ENCODE data around the gene WAPL. TPM values are rescaled to one million over a fixed set of nuclear protein-coding genes. Genes with fewer than 3 reads are reported as not detected.

WAPL gene
- total RNA-seq, 1 donor from 2014 or later = 80.3 TPM

DNA sequence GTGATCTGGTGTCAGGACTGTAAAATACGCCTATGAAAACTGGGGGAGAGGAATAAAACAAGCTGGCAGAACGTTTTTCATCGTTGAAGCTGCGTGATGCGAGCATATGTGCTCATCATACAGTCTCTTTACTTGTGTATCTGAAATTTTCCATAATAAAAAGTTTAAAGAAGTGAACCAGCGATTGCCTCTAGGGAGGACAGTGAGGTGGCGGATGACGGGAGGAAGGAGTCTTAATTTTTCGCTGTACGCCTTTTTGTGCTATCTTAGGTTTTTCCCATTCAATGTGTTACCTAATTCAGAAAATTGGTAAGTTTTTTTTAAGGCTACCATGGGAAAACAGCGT is 891 bp upstream of the WAPL start:
- DNase-seq = no peak

DNA sequence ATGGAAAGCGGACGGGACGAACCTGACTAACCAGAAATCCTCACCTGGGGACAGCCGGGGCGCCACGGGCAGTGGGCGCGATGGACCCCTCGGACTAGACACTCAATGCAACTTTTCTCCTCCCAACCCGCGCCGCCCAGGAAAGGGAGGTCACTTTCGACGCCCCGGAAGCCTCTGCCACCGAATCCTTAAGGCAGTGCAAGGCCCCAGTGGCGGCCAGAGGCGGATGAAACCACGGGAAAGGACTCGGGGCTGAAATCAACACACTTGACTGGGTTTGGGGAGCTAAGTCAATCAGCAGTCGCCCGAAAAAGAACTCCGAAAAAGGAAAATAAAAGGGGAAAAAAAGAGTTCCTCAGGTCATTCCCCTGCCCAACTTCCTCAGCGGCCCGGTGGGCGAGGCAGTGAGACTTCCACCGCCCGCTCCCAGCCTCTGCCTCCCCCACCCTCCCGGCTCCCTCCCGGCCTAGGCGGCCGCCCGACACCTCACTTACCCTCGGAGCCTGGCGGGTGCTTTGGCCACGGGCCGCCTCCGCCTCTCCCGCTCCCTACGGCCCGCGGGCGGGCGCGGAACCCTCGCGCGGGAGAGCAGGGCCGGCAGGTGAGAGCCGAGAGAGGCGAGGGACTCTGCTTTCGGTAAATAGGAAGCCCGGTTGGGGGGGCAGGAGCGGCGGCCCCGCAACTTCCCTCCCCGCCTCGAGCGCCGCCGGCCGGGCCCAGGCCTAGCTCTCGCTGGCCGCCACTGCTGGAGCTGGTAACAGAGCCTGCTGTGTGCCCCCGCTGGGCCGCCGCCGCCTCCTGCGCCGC is 518 bp downstream of the WAPL start:
- DNase-seq = no peak

DNA sequence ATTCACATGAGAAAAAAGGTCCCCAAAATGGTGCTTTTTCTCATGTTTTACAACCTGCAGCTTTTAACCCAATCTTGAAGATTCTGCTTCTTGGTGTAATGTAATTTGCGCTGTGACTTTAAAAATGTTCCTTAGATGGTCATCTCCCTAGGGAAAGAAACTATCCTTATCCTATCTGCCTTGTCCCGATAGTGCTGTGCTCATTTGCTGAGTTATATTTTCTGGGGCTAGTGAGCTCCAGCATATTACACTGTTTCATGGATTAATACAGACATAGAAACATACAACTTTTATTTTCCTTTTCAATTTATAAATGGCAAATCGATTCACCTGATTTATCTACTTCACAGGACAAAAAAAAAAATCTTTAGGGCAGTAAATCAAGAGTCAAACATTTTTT is 2.8 kb downstream of the WAPL start:
- no peak for DNase-seq

GRCh38 chr10:86512137-86512536 is 9.5 kb downstream of the WAPL start:
- no peak for DNase-seq

GRCh38 chr10:86511027-86511865 is 10.3 kb downstream of the WAPL start:
- no peak for DNase-seq

DNA sequence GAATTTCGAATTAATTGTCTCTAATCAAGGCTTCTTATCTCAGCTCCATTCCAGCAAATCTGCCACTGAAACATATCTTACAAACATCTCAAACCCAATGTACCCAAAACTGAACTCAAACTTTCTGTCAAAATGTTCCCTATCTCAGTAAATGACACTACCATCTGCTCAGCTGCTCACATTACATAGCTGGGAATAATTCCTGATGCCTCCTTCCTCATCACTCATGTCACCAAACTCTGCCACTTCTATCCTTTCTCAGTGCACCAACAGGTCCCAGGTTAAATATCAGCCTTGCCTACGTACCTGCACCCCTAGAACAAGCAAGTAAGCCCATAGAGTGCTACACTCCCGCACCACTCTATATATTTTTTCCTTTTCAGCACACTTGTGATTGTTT is 12.4 kb downstream of the WAPL start:
- DNase-seq = no peak

DNA sequence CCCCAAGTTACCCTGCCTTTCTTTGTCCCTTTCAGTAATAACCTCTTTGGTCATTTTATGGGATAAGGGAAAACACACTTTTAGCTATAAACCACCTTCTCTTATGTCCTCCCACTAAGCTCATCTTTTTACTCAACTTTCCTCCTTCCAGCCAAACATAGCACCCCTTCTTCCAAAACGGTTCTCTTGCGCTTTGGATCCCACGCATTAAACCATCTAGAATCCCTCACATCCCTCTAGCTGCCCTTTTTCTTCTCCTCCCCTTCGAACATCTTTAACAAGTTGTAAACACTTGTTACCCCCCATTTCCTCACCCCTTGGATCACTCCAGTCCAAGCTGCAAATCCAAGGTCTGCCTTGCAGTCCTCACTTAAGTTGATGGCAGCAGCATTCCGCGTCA is 13.4 kb downstream of the WAPL start:
- no peak for DNase-seq

DNA sequence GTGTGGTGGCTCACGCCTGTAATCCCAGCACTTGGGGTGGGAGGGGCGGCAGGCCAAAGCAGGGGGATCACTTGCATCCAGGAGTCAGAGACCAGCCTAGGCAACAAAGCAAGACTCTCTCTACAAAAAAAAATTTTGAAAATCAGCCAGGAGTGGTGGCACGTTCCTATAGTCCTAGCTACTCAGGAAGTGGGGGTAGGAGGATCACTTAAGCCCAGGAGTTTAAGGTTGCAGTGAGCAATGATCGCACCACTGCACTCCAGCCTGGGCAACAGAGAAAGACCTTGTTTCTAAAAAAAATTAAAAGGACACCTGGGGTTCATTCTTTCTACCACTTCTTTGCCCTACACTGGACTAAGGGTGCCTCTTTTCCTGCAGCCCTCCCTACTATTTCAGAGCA is 15.1 kb downstream of the WAPL start:
- DNase-seq = no peak

- DNase-seq = no peak
Observed at GRCh38 chr10:86506062-86506461, 15.5 kb downstream of the WAPL start.

GRCh38 chr10:86504510-86504909 is 17.1 kb downstream of the WAPL start:
- DNase-seq = no peak

DNA sequence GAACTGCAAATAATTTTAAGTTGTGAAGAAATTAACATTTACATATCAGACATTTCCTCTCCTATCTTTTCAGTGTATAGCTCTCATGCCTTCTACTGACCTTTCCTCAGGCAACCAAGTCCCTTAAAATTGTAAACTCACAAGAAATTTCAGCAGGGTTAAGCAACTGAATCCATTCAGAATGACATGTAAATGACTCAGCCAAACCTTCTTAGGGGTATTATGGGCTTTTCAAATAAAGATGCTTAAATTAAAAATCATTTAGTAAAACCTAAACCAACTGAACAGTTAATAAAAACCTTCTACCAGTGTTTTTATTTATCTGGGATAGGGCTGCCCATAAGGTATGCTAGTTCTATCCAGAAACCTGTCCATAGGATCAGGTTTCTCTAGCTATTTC is 20.7 kb downstream of the WAPL start:
- DNase-seq = no peak

GRCh38 chr10:86498598-86498997 is 23.0 kb downstream of the WAPL start:
- DNase-seq = no peak

DNA sequence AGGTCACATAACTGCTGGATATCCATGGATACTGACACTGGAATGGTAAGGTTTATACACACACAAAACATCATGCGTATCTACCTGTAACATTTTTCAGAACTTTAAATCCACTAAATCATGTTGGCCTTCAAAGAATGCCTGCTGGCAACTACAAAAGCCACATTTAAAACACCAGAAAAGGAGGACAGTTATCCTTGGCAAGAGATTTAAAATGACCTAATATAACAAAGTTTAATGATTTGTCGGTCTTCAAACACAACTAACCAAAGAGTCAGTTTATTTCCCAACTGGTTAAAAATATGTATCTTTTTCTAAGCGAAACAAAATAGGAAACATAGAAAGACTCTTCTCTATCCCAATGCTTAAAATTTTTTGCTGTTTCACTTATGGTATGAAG is 24.0 kb downstream of the WAPL start:
- DNase-seq = no peak

- no peak for DNase-seq
Observed at GRCh38 chr10:86489960-86490612, 31.5 kb downstream of the WAPL start.

GRCh38 chr10:86489071-86489810 is 32.4 kb downstream of the WAPL start:
- DNase-seq = no peak

- no peak for DNase-seq
Observed at GRCh38 chr10:86486856-86487255, 34.7 kb downstream of the WAPL start.

GRCh38 chr10:86483664-86484063 is 37.9 kb downstream of the WAPL start:
- DNase-seq = no peak

DNA sequence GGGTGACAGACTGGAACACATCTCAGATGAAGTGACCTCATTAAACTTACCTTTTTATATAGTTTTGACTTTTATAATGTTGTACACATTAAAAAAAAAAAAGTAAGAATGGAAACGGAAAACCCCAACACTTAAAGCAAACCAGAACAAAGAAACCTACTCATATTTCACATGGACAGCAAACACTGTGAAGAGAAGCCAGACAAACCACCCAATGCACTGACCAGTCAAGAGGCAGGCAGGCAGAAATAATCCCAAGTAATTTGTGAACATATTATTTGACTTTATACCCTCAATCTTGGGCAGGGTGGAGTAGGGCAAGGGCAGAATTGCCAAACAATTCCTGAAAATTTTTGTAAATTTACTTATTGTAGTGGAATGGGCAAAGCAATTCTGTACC is 39.8 kb downstream of the WAPL start:
- DNase-seq = no peak

DNA sequence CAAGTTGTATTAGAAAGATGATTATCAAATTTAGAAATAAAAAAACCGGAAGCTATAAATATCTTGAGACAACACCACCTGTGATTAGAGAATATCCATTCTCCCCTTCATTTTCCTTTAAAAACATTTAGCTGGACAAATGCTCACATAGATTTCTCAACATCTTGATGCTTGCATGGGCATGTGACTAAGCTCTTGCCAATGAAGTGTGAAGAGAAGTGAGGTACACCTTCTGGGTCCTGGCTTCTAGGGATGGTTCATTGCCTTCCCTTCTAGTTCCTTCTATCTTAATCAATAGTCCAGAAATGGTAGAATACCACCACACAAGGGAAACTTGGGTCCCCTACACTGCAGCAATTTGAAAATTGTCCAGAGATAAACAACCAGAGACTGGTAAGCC is 41.0 kb downstream of the WAPL start:
- DNase-seq = no peak

DNA sequence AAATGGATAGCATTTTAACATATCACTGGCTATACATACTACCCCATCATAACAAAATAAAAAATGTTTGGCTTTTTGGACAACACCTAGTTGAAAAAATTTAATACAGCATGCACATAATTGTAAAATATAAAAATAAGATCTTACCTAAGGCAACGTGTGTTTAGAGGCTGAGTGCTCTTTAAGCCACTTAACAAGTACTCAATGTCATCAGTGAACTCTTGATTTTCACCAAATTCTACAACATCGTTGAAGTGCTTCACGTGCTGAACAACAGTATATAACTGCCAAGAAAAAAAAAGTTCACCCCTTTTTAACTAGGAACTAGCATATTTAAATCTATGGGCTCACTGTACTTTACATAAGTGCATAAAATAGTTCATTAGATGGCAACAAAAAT is 49.5 kb downstream of the WAPL start:
- no peak for DNase-seq

GRCh38 chr10:86461963-86462804 is 59.4 kb downstream of the WAPL start:
- no peak for DNase-seq

- no peak for DNase-seq
Observed at GRCh38 chr10:86451604-86451960, 70.0 kb downstream of the WAPL start.
